Gastrocnemius medialis (tissue), 4 donors: ENCODE data around the gene ZDHHC14. TPM values are rescaled to one million over a fixed set of nuclear protein-coding genes. Genes with fewer than 3 reads are reported as not detected.

Source experiments
- ATAC-seq, 2 donors: fragments of 150-250 bp; one replicate each; pipeline ENCODE4 v1.9.1; 2016
- DNase-seq, 2 donors: peaks; one replicate each; pipeline ENCODE4 v3.0.0-alpha.2; 2019
- H3K27ac ChIP-seq, 4 donors: fragments of 200-600 bp; sonication (generic); 1 replicate in 1 of 4; 2 replicates in 3 of 4; pipeline ENCODE4 v1.5.1; 2016 to 2018; ENCODE audit warnings: mild to moderate bottlenecking in 2 of 4, moderate library complexity in 1 of 4
- H3K27me3 ChIP-seq, 3 donors: fragments of 200-600 bp; sonication (generic) in 2 of 3; 1 replicate in 1 of 3; 2 replicates in 2 of 3; pipeline versions ENCODE4 v1.5.1 to v1.6.0; 2016 to 2019; ENCODE audit warnings: mild to moderate bottlenecking in 1 of 3, moderate library complexity in 1 of 3
- H3K36me3 ChIP-seq, 2 donors: fragments of 200-600 bp; sonication (generic) in 1 of 2; one replicate each; pipeline ENCODE4 v1.5.1; 2017 to 2018
- H3K4me1 ChIP-seq, 2 donors: fragments of 200-600 bp; sonication (generic) in 1 of 2; one replicate each; pipeline ENCODE4 v1.5.1; 2016 to 2017; ENCODE audit warnings: mild to moderate bottlenecking in 2 of 2
- H3K4me3 ChIP-seq, 4 donors: fragments of 200-600 bp; sonication (generic) in 3 of 4; 1 replicate in 1 of 4; 2 replicates in 3 of 4; pipeline ENCODE4 v1.5.1; 2016 to 2019; ENCODE audit warnings: mild to moderate bottlenecking in 2 of 4
- H3K9me3 ChIP-seq, 3 donors: fragments of 200-600 bp; sonication (generic) in 2 of 3; 1 replicate in 1 of 3; 2 replicates in 2 of 3; pipeline ENCODE4 v1.5.1; 2016 to 2019
- POLR2A ChIP-seq, 2 donors: fragments of 450-650 bp; IDR thresholded peaks; one replicate each; pipeline ENCODE4 v1.6.1; 2017; ENCODE audit warnings: antibody characterized with exemption in 2 of 2, mild to moderate bottlenecking in 2 of 2, moderate library complexity in 2 of 2
- in situ Hi-C, 4 donors: fragments of 200-750 bp; cut with MboI; loops; one replicate each; pipeline versions ENCODE4 v1.15.0 to v1.8.0; 2017; ENCODE audit warnings: low sequenced_read_pairs in 4 of 4
- intact Hi-C: fragments of 100-400 bp; cut with DNase I; formaldehyde crosslinking; loops from one replicate; pipeline ENCODE4 v1.15.1; 2023; ENCODE audit warnings: low total_unique reads
- total RNA-seq, 4 donors: library from RNA; depleted of rRNA; stranded (reverse); fragments of >200 nt; gene quantifications; one replicate each; pipeline versions ENCODE4 v1.1.0 to v1.2.3, GENCODE V29; 2016
- TF ChIP-seq, protein P1 (sequence below), 5 experiments: fragments of 450-650 bp in 3 of 5; fragments of 200-600 bp in 2 of 5; sonication (generic) in 2 of 5; IDR thresholded peaks in 4 of 5; conservative IDR thresholded peaks in 1 of 5; 1 replicate in 4 of 5; 2 replicates in 1 of 5; pipeline ENCODE4 v1.5.1; 2016 to 2019; ENCODE audit warnings: antibody characterized with exemption in 5 of 5, mild to moderate bottlenecking in 3 of 5, moderate library complexity in 3 of 5

Gene ZDHHC14
- total RNA-seq, 4 donors from 2014 or later: 3.7 to 7.7 (median 5.9) TPM

DNA sequence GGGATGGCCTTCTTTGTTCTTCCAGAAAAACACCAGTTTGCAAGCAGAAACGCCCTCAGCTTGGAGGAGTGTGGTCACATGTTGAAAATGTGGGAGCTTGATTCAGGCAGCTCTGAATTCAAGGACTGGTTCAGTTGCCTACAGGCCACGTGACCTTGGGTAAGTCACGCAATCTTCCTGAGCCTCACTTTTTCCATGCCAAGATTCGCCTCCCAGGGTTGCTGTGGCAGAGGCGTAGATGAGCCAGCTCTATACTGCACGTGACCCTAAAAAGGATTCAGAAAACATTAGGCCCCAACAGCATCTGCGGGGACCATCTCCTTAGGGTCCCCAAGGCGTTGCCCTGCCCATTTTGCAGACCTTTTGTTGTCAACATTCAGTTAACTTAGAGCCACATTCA, 330.1 kb downstream of the ZDHHC14 start:
- DNase-seq (no peak), ATAC-seq (no peak)
- Histone ChIP-seq H3K27me3 (no peaks in the 10 kb centered on the region), H3K36me3 (no peaks in the 10 kb centered on the region), H3K4me3 (no peak overlapping the region), H3K4me1 (peaks cover 2 to 4% of the 10 kb centered on the region in 2 donors), H3K9me3 (no peaks in the 10 kb centered on the region), H3K27ac (no peak overlapping the region)
- intact Hi-C loops (no loop called here), in situ Hi-C loops (no loop called here)
- TF ChIP-seq, protein P1, sequence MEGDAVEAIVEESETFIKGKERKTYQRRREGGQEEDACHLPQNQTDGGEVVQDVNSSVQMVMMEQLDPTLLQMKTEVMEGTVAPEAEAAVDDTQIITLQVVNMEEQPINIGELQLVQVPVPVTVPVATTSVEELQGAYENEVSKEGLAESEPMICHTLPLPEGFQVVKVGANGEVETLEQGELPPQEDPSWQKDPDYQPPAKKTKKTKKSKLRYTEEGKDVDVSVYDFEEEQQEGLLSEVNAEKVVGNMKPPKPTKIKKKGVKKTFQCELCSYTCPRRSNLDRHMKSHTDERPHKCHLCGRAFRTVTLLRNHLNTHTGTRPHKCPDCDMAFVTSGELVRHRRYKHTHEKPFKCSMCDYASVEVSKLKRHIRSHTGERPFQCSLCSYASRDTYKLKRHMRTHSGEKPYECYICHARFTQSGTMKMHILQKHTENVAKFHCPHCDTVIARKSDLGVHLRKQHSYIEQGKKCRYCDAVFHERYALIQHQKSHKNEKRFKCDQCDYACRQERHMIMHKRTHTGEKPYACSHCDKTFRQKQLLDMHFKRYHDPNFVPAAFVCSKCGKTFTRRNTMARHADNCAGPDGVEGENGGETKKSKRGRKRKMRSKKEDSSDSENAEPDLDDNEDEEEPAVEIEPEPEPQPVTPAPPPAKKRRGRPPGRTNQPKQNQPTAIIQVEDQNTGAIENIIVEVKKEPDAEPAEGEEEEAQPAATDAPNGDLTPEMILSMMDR (IDR thresholded peaks at IDR 0.05 in 4 of 5, conservative IDR thresholded peaks at IDR 0.05 in 1 of 5): no peak
- no peak for TF ChIP-seq POLR2A (IDR thresholded peaks at IDR 0.05)

GRCh38 chr6:157712585-157713295, 331.8 kb downstream of the ZDHHC14 start:
- no peak for DNase-seq
- TF ChIP-seq, protein P1 (IDR thresholded peaks at IDR 0.05 in 4 of 5, conservative IDR thresholded peaks at IDR 0.05 in 1 of 5): no peak
- no peak for TF ChIP-seq POLR2A (IDR thresholded peaks at IDR 0.05)
- in situ Hi-C loops: no loop called here

GRCh38 chr6:157713451-157714152, 332.6 kb downstream of the ZDHHC14 start:
- H3K4me3 ChIP-seq: no peak overlapping the region
- intact Hi-C loops (no loop called here), in situ Hi-C loops (no loop called here)
- no peaks in the 10 kb centered on the region for H3K9me3 ChIP-seq
- H3K4me1 ChIP-seq: peaks cover 4 to 6% of the 10 kb centered on the region in 2 donors
- DNase-seq (no peak), ATAC-seq (no peak)
- no peak overlapping the region for H3K27ac ChIP-seq
- no peaks in the 10 kb centered on the region for H3K27me3 ChIP-seq
- H3K36me3 ChIP-seq: no peaks in the 10 kb centered on the region
- no peak for TF ChIP-seq POLR2A (IDR thresholded peaks at IDR 0.05)
- TF ChIP-seq, protein P1 (IDR thresholded peaks at IDR 0.05 in 4 of 5, conservative IDR thresholded peaks at IDR 0.05 in 1 of 5): no peak

More at GRCh38 chr6:157712585-157713295, 331.8 kb downstream of the ZDHHC14 start:
- ATAC-seq: no peak
- H3K27ac ChIP-seq: no peak overlapping the region
- no peaks in the 10 kb centered on the region for H3K9me3 ChIP-seq
- no peaks in the 10 kb centered on the region for H3K36me3 ChIP-seq
- H3K27me3 ChIP-seq: no peaks in the 10 kb centered on the region
- intact Hi-C loops: no loop called here
- H3K4me3 ChIP-seq: no peak overlapping the region
- peaks cover 4 to 5% of the 10 kb centered on the region in 2 donors for H3K4me1 ChIP-seq

DNA sequence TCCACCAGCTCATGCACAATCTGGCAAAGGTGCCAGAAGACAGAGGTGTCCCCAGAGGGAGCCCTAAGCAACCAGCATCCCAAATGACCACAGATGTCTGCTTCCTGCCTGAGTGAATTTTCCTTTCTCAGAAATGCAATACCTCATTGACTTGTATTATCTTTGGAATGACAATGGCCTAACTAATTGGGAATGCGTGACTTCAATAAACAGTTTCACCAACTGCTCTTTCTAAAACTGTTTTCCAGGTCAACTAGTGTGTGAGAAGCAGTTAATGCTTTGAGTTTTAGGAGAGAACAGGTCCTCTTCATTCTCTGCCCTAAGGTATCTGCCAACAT, 333.1 kb downstream of the ZDHHC14 start:
- Histone ChIP-seq H3K4me3 (no peak overlapping the region), H3K9me3 (no peaks in the 10 kb centered on the region), H3K4me1 (peaks cover 4 to 10% of the 10 kb centered on the region in 2 donors), H3K27me3 (no peaks in the 10 kb centered on the region), H3K27ac (peak overlapping the region in 3 of 4 donors; percentile 29 to 56 (median 34)), H3K36me3 (no peaks in the 10 kb centered on the region)
- intact Hi-C loops (no loop called here), in situ Hi-C loops (no loop called here)
- ATAC-seq: peak in 1 of 2 donors; percentile 25
- TF ChIP-seq POLR2A (IDR thresholded peaks at IDR 0.05): no peak
- TF ChIP-seq, protein P1 (IDR thresholded peaks at IDR 0.05 in 4 of 5, conservative IDR thresholded peaks at IDR 0.05 in 1 of 5): no peak
- no peak for DNase-seq
